Right lung (tissue), 10 donors: ENCODE measurements around the gene KLRC3. TPM values are rescaled to one million over a fixed set of nuclear protein-coding genes. Genes with fewer than 3 reads are reported as not detected.
"Not testable (repeated sequence)": the region's sequence is repeated elsewhere in the genome, so short reads cannot be mapped to it uniquely, and the experiment has no call there.

Source experiments
- DNase-seq, 2 donors: peaks; one replicate each; pipeline ENCODE4 v3.0.0-alpha.2; 2013
- long read RNA-seq, 8 donors: transcript quantifications; one replicate each; lab custom pipeline, GENCODE V29; 2026
- polyA plus RNA-seq, 5 donors: library from polyadenylated mRNA; unstranded; fragments of 120-200 nt; gene quantifications; one replicate each; pipeline versions ENCODE4 v1.2.1 to v1.2.3, GENCODE V29; 2013; ENCODE audit warnings: inconsistent platforms in 1 of 5, low replicate concordance in 1 of 5; ENCODE audit not compliant: insufficient read length in 5 of 5, insufficient read depth in 1 of 5

KLRC3 gene
- polyA plus RNA-seq, result under 1 TPM in 4 of 5 donors, not detected in 1; 0.15 to 0.59 (median 0.27) TPM
- long read RNA-seq, donor 1, result 0 reads
- long read RNA-seq, donor 2, result 0 reads
- long read RNA-seq, donor 3, partial matches to known transcripts, result 0 of 1 reads
- long read RNA-seq, donor 3, other reads (novel, unspliced or antisense), result 0 of 1 reads
- long read RNA-seq, donor 4, result 0 reads
- long read RNA-seq, donor 5, result 0 reads
- long read RNA-seq, donor 6, result 0 reads
- long read RNA-seq, donor 7, result 0 reads
- long read RNA-seq, donor 8, result 0 reads

GRCh38 chr12:10420334-10420733, at the start of gene KLRC3:
KLRC3 (minus strand) TSS chr12:10420595; CDS start chr12:10420550, 45 bp downstream.
- not testable (repeated sequence) for DNase-seq

GRCh38 chr12:10469701-10470100, 49.3 kb upstream of the KLRC3 start:
- no peak for DNase-seq

- DNase-seq, result no peak
Measured at GRCh38 chr12:10466311-10466710, 45.9 kb upstream of the KLRC3 start.

- no peak for DNase-seq
Measured at GRCh38 chr12:10457760-10458159, 37.4 kb upstream of the KLRC3 start.

GRCh38 chr12:10456856-10457255, 36.5 kb upstream of the KLRC3 start:
- DNase-seq, result no peak

GRCh38 chr12:10455766-10456165, 35.4 kb upstream of the KLRC3 start:
- no peak for DNase-seq

- DNase-seq, result no peak
Measured at GRCh38 chr12:10454531-10454930, 34.1 kb upstream of the KLRC3 start.

- no peak for DNase-seq
Measured at GRCh38 chr12:10453156-10453555, 32.8 kb upstream of the KLRC3 start, which contains the start of gene KLRC1. KLRC1 (minus strand) TSS chr12:10453377; CDS start chr12:10451156, 2,221 bp downstream.

- no peak for DNase-seq
Measured at GRCh38 chr12:10448236-10448635, 27.8 kb upstream of the KLRC3 start.

GRCh38 chr12:10446052-10446451, 25.7 kb upstream of the KLRC3 start:
- DNase-seq, result not testable (repeated sequence)

- not testable (repeated sequence) for DNase-seq
Measured at GRCh38 chr12:10441144-10441543, 20.7 kb upstream of the KLRC3 start.

- DNase-seq, result not testable (repeated sequence)
Measured at GRCh38 chr12:10439608-10440274, 19.3 kb upstream of the KLRC3 start.

GRCh38 chr12:10437601-10438000, 17.2 kb upstream of the KLRC3 start:
- DNase-seq, result not testable (repeated sequence)

GRCh38 chr12:10435816-10436215, 15.4 kb upstream of the KLRC3 start, which contains the start of gene KLRC2:
KLRC2 (minus strand) TSS chr12:10436010; CDS start chr12:10435986, 24 bp downstream.
- DNase-seq, result not testable (repeated sequence)

GRCh38 chr12:10430623-10431022, 10.2 kb upstream of the KLRC3 start:
- DNase-seq, result not testable (repeated sequence)

GRCh38 chr12:10425938-10426337, 5.5 kb upstream of the KLRC3 start:
- not testable (repeated sequence) for DNase-seq

GRCh38 chr12:10424260-10424899, 4.0 kb upstream of the KLRC3 start:
- not testable (repeated sequence) for DNase-seq

GRCh38 chr12:10422159-10422558, 1.8 kb upstream of the KLRC3 start:
- DNase-seq, result not testable (repeated sequence)

- no peak for DNase-seq
Measured at GRCh38 chr12:10409392-10409791, 11.0 kb downstream of the KLRC3 start, which contains the start of gene KLRC4. KLRC4 (minus strand) TSS chr12:10409757; CDS start chr12:10409575, 182 bp downstream.

GRCh38 chr12:10408842-10409241, 11.6 kb downstream of the KLRC3 start:
- no peak for DNase-seq

GRCh38 chr12:10406725-10407124, 13.7 kb downstream of the KLRC3 start:
- DNase-seq, result no peak

GRCh38 chr12:10405294-10405693, 15.1 kb downstream of the KLRC3 start:
- DNase-seq, result no peak
